KMS-11 (cell line): ENCODE data around the gene TAF1.
A peak's percentile ranks its signal among the peaks of the same experiment; 100 is the strongest.
"Not testable (repeated sequence)": the region's sequence is repeated elsewhere in the genome, so short reads cannot be mapped to it uniquely, and the experiment has no call there.

Source experiments
- H2AFZ ChIP-seq: fragments of 200-600 bp; sonication (generic); 2 replicates; pipeline ENCODE4 v1.6.1; 2016; ENCODE audit warnings: antibody characterized with exemption, mixed run types, low read depth
- H3K27ac ChIP-seq: fragments of 200-600 bp; sonication (generic); 2 replicates; pipeline ENCODE4 v1.6.1; 2016; ENCODE audit warnings: mild to moderate bottlenecking, mixed run types
- H3K27me3 ChIP-seq: fragments of 200-600 bp; sonication (generic); 2 replicates; pipeline ENCODE4 v1.6.1; 2017; ENCODE audit warnings: mild to moderate bottlenecking, low read depth, mixed run types, moderate library complexity; ENCODE audit not compliant: insufficient read depth
- H3K36me3 ChIP-seq: fragments of 200-600 bp; sonication (generic); 2 replicates; pipeline ENCODE4 v1.6.1; 2017; ENCODE audit warnings: mild to moderate bottlenecking, mixed run types; ENCODE audit not compliant: insufficient read depth
- H3K4me1 ChIP-seq: fragments of 200-600 bp; sonication (generic); 2 replicates; pipeline ENCODE4 v1.6.1; 2016; ENCODE audit warnings: mild to moderate bottlenecking, low read depth, mixed run types; ENCODE audit not compliant: poor library complexity, severe bottlenecking
- H3K4me2 ChIP-seq: fragments of 200-600 bp; sonication (generic); 2 replicates; pipeline ENCODE4 v1.7.0; 2016; ENCODE audit warnings: mild to moderate bottlenecking, mixed run types
- H3K4me3 ChIP-seq: fragments of 200-600 bp; sonication (generic); IDR thresholded peaks from 2 replicates; pipeline ENCODE4 v1.6.1; 2017; ENCODE audit warnings: low read depth, low read length, mixed read lengths; ENCODE audit not compliant: insufficient read depth
- H3K79me2 ChIP-seq: fragments of 200-600 bp; sonication (generic); 2 replicates; pipeline ENCODE4 v1.6.1; 2016; ENCODE audit warnings: low read depth, mixed run types; ENCODE audit not compliant: insufficient read depth
- H3K9ac ChIP-seq: fragments of 200-600 bp; sonication (generic); 2 replicates; pipeline ENCODE4 v1.6.1; 2016; ENCODE audit warnings: mild to moderate bottlenecking, mixed run types
- H4K20me1 ChIP-seq: fragments of 200-600 bp; sonication (generic); 2 replicates; pipeline ENCODE4 v1.6.1; 2016; ENCODE audit warnings: mild to moderate bottlenecking, mixed run types; ENCODE audit not compliant: insufficient read depth
- CTCF ChIP-seq: fragments of 200-600 bp; sonication (generic); conservative IDR thresholded peaks from 2 replicates; pipeline ENCODE4 v1.6.1; 2017; ENCODE audit warnings: low read depth, mild to moderate bottlenecking, antibody characterized with exemption, low read length, moderate library complexity, mixed read lengths

The TAF1 gene

GRCh38 chrX:71366674-71367256 lies 608 bp downstream of the TAF1 start:
- Histone ChIP-seq H3K36me3 (no peaks in the 10 kb centered on the region), H4K20me1 (no peaks in the 10 kb centered on the region), H2AFZ (peak overlapping the region; percentile 11; the same call in 1 of the 2 replicates), H3K4me1 (peaks cover 8% of the 10 kb centered on the region), H3K27me3 (no peaks in the 10 kb centered on the region), H3K27ac (peak overlapping the region; percentile 75), H3K9ac (peak overlapping the region; percentile 74), H3K4me2 (peak overlapping the region; percentile 71), H3K79me2 (peaks cover 30% of the 10 kb centered on the region), H3K4me3 (no peak overlapping the region)
- no peak for TF ChIP-seq CTCF

GRCh38 chrX:71367396-71367795 lies 1.2 kb downstream of the TAF1 start:
- peak overlapping the region; percentile 75; the same call in 1 of the 2 replicates for H3K27ac ChIP-seq

GRCh38 chrX:71372388-71372787 lies 6.2 kb downstream of the TAF1 start:
- no peak for TF ChIP-seq CTCF
- Histone ChIP-seq H3K4me3 (no peak overlapping the region), H3K4me2 (no peak overlapping the region), H3K9ac (no peak overlapping the region), H3K36me3 (no peaks in the 10 kb centered on the region; the same call in 1 of the 2 replicates), H3K4me1 (peaks cover 8% of the 10 kb centered on the region), H3K27ac (no peak overlapping the region), H3K79me2 (peaks cover 24% of the 10 kb centered on the region), H4K20me1 (no peaks in the 10 kb centered on the region), H2AFZ (no peak overlapping the region), H3K27me3 (no peaks in the 10 kb centered on the region)

More at GRCh38 chrX:71367396-71367795, 1.2 kb downstream of the TAF1 start:
- Histone ChIP-seq H3K36me3 (no peaks in the 10 kb centered on the region), H3K9ac (peak overlapping the region; percentile 74), H2AFZ (peak overlapping the region; percentile 11; the same call in 1 of the 2 replicates), H4K20me1 (no peaks in the 10 kb centered on the region), H3K4me1 (peaks cover 8% of the 10 kb centered on the region), H3K27me3 (no peaks in the 10 kb centered on the region), H3K79me2 (peaks cover 30% of the 10 kb centered on the region), H3K4me2 (peak overlapping the region; percentile 71), H3K4me3 (no peak overlapping the region)
- TF ChIP-seq CTCF, result no peak

GRCh38 chrX:71378732-71379131 lies 12.6 kb downstream of the TAF1 start:
- Histone ChIP-seq H3K27me3 (no peaks in the 10 kb centered on the region), H3K36me3 (no peaks in the 10 kb centered on the region; the same call in 1 of the 2 replicates)

GRCh38 chrX:71391725-71392124 lies 25.6 kb downstream of the TAF1 start:
- H4K20me1 ChIP-seq, H3K4me1 ChIP-seq, H3K27me3 ChIP-seq, H2AFZ ChIP-seq, H3K79me2 ChIP-seq, H3K4me3 ChIP-seq, H3K27ac ChIP-seq, H3K9ac ChIP-seq, H3K36me3 ChIP-seq, H3K4me2 ChIP-seq: not testable (repeated sequence)

More at GRCh38 chrX:71378732-71379131, 12.6 kb downstream of the TAF1 start:
- H3K79me2 ChIP-seq, result no peaks in the 10 kb centered on the region
- H4K20me1 ChIP-seq, result no peaks in the 10 kb centered on the region
- H3K27ac ChIP-seq, result no peak overlapping the region
- no peaks in the 10 kb centered on the region for H3K4me1 ChIP-seq
- H2AFZ ChIP-seq, result no peak overlapping the region
- H3K4me3 ChIP-seq, result no peak overlapping the region
- no peak for TF ChIP-seq CTCF
- H3K4me2 ChIP-seq, result no peak overlapping the region
- H3K9ac ChIP-seq, result no peak overlapping the region
